Activated CD8-positive, alpha-beta memory T cell treated with anti-CD3 and anti-CD28 coated beads for 48 hours (primary cell): ENCODE data around the gene FAM135A.
"Not testable (repeated sequence)": the region's sequence is repeated elsewhere in the genome, so short reads cannot be mapped to it uniquely, and the experiment has no call there.

Source experiments
- DNase-seq, 3 experiments: peaks; one replicate each; pipeline ENCODE4 v3.0.0-alpha.2; 2020; ENCODE audit warnings: low read depth in 2 of 3, low spot score in 2 of 3

FAM135A gene

GRCh38 chr6:70396163-70396562 lies 17.1 kb upstream of the FAM135A start:
- no peak for DNase-seq

- no peak for DNase-seq
These were observed 16.2 kb upstream of the FAM135A start for GRCh38 chr6:70396796-70397729.

DNA sequence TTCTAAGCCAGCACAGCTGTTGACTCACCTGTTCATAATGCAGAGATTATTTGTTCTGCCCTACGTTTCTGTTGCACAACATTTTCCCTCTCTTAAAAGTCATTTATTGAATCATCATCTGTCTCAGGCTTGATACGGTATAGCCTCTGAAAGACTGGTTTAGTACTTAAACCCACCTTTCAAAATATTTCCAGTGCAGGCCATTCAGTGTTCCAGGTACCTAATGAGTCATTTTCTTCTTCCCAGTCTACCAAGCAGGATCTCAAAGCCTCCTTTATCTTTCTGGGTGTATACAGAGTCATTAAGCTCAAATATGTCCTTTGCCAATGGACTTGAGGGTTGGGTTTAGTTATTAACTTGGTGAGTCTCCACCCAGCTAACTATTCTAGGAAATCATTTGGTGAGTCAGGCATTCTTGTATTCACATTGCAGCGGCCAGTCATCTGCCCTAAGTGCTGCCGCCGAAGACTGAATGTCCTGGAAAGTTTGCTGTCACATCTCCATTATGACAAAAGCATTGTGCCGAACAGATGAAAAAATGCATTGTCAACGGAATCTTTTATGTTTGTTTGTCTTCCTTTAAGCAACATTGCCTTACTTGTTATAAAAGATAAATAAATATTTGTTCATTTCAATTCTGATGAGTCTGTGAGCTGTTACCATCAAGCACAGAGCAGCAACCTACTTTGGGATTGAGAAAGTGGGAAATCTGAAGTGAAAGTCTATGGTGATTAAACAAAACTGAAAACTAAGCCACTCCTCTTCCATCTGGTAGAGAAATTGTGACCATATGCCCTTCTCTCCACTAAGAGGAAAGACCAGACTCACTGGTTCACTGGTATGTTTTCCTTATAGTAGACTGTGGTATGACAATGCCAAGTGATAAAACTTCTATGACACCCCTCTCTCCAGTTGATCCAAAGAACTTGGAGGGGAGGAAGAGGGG lies 14.3 kb upstream of the FAM135A start:
- DNase-seq = no peak

DNA sequence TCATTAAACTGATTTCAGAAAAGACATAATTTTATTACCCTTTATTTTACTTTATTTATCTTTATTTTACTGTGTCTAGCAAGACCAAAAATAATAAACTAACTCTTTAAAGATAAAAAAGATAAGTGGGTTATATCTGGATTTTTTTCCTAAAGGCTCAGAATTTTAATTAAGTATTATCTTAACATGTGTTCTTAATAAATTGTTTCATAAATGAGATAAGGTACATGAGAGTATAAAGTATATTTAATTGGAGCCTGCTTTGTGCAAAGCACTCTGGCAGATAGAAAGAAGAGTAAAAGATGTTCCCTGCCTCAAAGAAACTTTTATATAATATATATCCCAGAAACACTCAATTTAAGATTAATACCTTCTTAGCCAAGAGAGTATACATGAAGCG lies 8.7 kb upstream of the FAM135A start:
- DNase-seq = no peak

- DNase-seq = no peak
These were observed 4.1 kb upstream of the FAM135A start for GRCh38 chr6:70409216-70409615.

- DNase-seq = no peak
These were observed 1.6 kb upstream of the FAM135A start for GRCh38 chr6:70411542-70412251.

- no peak for DNase-seq
These were observed 825 bp upstream of the FAM135A start for GRCh38 chr6:70412252-70413113.

GRCh38 chr6:70413992-70414494 lies 735 bp downstream of the FAM135A start:
- peak in 1 of 3 experiments; percentile 2 for DNase-seq

DNA sequence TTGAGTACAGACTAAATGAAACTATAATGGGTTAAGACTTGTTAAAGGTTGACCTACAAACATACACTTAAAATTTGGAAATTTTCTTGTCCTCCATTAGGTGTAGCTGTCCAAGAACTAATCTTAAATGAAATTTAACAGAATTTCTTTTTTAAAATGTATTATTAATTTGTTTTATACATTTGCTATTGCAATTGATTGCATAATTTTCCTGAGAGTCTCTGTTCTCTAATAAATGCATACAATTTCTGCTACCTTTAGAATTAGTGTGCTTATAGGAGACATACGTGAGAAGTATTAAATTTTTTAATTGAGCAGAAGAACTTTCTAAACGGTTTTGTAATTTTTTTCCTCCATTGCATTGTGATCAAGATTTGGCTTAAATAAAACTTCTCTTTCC lies 1.5 kb downstream of the FAM135A start:
- DNase-seq = no peak

DNA sequence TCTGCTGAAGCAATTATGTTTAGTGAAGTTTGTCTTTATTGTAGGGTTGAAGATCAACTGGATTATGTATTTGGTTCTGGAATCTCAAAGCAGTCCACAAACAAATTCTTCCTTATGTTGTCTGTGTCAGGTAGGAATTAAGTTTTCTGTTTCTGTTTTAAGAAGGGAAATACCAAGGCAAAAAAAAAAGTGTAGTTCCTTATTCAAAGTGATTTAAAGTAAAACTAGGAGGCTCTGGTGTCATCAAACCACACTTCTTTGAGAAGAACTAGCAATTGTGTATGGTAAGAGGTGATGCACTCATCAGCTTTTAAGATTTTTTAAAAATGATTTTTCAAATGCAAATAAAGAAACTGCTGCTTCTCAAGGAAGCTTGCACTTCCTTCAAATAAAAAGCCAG lies 1.9 kb downstream of the FAM135A start:
- DNase-seq = no peak

DNA sequence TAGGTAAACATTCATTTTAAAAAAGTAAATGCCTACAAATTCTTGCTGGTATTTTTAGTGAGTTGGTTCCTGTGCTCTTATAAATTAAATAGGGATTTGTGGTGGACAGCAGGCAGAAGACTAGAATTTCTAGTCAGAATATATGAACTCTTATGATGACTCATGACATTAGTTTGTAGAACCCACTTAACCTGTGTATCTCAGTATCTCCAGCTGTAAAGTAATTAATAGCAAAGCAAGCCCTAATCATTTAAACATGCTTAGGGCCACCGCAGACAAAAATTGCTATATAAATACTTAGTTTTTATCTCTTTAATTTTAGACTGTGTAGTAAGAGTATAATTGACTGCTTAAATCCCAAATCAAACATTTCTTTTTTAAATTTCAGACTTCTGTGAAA lies 2.4 kb downstream of the FAM135A start:
- DNase-seq = no peak

DNA sequence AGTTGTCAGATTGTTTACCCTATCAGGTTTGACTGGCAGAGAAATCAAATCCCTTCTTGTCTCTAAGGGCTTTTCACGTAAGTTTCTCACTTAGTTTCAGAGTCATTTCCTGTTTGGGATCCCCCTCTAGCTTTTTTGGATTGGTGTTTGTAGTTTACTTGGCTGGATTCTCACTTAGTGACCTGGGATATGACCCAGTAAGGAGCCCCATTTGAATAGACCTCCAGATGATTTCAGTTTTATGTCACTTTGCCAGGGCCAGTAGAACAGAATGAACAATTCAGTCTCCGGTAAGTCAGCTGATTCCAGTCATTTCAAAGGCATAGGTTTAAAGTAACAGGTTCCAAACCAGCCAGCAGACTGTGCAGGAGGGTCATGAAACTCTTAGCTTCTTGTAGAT lies 8.2 kb downstream of the FAM135A start:
- no peak for DNase-seq

- DNase-seq = no peak
These were observed 10.2 kb downstream of the FAM135A start for GRCh38 chr6:70423189-70424134.

DNA sequence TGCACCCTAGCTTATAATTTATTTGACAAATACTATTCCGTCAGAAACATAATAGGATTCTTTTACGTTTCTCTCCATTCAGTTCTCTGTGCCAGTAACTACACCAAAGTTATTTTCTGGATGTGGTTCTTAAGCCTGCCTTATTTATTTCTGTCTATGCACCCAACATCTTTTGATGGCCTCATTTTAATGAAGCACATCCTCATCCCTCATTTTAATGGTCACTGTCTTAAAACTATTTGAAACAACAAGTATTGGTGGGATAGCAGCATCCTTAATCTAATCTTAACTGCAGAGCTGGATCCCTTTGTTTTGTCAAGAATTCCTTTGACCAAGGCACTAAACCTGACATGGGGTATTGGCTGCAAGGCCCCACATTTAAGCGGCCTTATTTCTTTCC lies 11.0 kb downstream of the FAM135A start:
- DNase-seq = no peak

DNA sequence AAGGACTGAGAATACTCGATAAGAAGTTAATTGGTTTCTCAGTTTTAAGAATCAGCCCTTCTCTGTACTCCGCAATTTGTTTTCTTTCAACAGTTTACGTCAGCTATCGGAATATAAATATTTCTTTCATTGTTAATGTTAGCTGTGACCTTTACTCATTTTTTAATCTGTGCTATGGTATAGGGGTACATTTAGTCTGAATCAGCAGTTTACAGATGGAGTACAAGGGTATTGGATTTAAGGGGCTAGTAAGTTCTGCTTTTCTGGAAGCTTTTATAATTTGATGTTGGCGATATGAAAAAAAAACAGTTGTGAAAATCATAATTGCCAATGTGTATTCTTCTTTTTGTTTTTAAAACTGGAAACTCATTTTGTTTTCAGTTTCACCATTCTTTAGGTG lies 23.0 kb downstream of the FAM135A start:
- no peak for DNase-seq

DNA sequence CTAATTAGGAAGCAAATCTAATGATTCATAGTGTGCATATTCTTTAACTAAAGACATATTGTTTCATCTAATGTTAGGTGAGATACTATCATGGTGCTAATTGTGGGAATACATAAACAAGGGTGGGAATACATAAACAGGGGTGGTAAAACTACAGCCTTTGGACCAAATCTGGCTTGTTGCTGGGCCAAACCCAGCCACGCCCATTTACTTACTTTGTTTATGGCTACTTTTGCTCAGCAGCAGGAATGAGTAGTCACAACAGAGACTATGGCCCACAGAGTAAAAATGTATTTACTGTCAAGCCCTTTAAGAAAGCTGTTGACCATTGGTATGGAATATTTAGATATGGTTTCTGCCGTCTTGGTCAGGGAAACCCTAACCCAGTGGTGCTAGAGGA lies 31.7 kb downstream of the FAM135A start:
- no peak for DNase-seq

- not testable (repeated sequence) for DNase-seq
These were observed 34.2 kb downstream of the FAM135A start for GRCh38 chr6:70447343-70448070.

DNA sequence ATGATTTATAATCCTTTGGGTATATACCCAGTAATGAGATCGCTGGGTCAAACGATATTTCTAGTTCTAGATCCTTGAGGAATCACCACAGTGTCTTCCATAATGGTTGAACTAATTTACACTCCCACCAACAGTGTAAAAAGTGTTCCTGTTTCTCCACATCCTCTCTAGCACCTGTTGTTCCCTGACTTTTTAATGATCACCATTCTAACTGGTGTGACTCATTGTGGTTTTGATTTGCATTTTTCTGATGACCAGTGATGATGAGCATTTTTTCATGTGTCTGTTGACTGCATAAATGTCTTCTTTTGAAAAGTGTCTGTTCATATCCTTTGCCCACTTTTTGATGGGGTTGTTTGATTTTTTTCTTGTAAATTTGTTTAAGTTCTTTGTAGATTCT lies 40.6 kb downstream of the FAM135A start:
- not testable (repeated sequence) for DNase-seq
